Activated CD4-positive, CD25-positive, alpha-beta regulatory T cell treated with anti-CD3 and anti-CD28 coated beads, Interleukin-2, amount 50 U/mL, for 24 hours (primary cell): ENCODE measurements around the gene TES.
"Not testable (repeated sequence)": the region's sequence is repeated elsewhere in the genome, so short reads cannot be mapped to it uniquely, and the experiment has no call there.

ENCODE experiments used
- ATAC-seq, 2 donors: fragments of 150-1000 bp; cut with Tn5 transposase; one replicate each; pipeline ENCODE4 v1.10.0; 2021; ENCODE audit warnings: mild to moderate bottlenecking in 1 of 2, moderate library complexity in 1 of 2

Gene TES

GRCh38 chr7:116224492-116225098 lies 14.3 kb downstream of the TES start:
- ATAC-seq: peak; percentile 51 to 69

GRCh38 chr7:116225860-116226259 lies 15.5 kb downstream of the TES start:
- ATAC-seq: no peak

GRCh38 chr7:116226664-116227063 lies 16.3 kb downstream of the TES start:
- no peak for ATAC-seq

GRCh38 chr7:116227678-116228239 lies 17.4 kb downstream of the TES start:
- ATAC-seq: no peak

- no peak for ATAC-seq
Observed at GRCh38 chr7:116228241-116228640, 17.9 kb downstream of the TES start.

GRCh38 chr7:116229366-116229765 lies 19.0 kb downstream of the TES start:
- ATAC-seq: no peak

- ATAC-seq: peak in 1 of 2 donors; percentile 34
Observed at GRCh38 chr7:116230191-116231005, 20.1 kb downstream of the TES start.

GRCh38 chr7:116231543-116231942 lies 21.2 kb downstream of the TES start:
- no peak for ATAC-seq

- no peak for ATAC-seq
Observed at GRCh38 chr7:116231949-116232348, 21.6 kb downstream of the TES start.

- ATAC-seq: no peak
Observed at GRCh38 chr7:116232350-116232749, 22.0 kb downstream of the TES start.

- no peak for ATAC-seq
Observed at GRCh38 chr7:116232920-116233319, 22.6 kb downstream of the TES start.

- no peak for ATAC-seq
Observed at GRCh38 chr7:116234517-116235200, 24.3 kb downstream of the TES start.

- ATAC-seq: peak in 1 of 2 donors; percentile 52
Observed at GRCh38 chr7:116235380-116235779, 25.0 kb downstream of the TES start.

- ATAC-seq: peak; percentile 62 to 67
Observed at GRCh38 chr7:116236020-116236630, 25.8 kb downstream of the TES start.

GRCh38 chr7:116239020-116239419 lies 28.7 kb downstream of the TES start:
- no peak for ATAC-seq

GRCh38 chr7:116239434-116239833 lies 29.1 kb downstream of the TES start:
- ATAC-seq: no peak

- ATAC-seq: no peak
Observed at GRCh38 chr7:116240024-116240668, 29.8 kb downstream of the TES start.

GRCh38 chr7:116241291-116241690 lies 31.0 kb downstream of the TES start:
- ATAC-seq: no peak

GRCh38 chr7:116242178-116242577 lies 31.8 kb downstream of the TES start:
- ATAC-seq: no peak

- no peak for ATAC-seq
Observed at GRCh38 chr7:116242759-116243158, 32.4 kb downstream of the TES start.

GRCh38 chr7:116244803-116245202 lies 34.5 kb downstream of the TES start:
- ATAC-seq: not testable (repeated sequence)

GRCh38 chr7:116246357-116246756 lies 36.0 kb downstream of the TES start:
- peak; percentile 44 to 75 for ATAC-seq
